Neural progenitor cell (in vitro differentiated cells): ENCODE results near the gene CIBAR2. TPM values are rescaled to one million over a fixed set of nuclear protein-coding genes. Genes with fewer than 3 reads are reported as not detected.

Experiments used
- DNase-seq: peaks from one replicate; pipeline ENCODE4 v3.0.0-alpha.2; 2016; ENCODE audit warnings: low spot score
- H2AFZ ChIP-seq: fragments of 200-600 bp; sonication (generic); replicated peaks from 2 replicates; pipeline ENCODE4 v1.6.1; 2016; ENCODE audit warnings: antibody characterized with exemption
- H3F3A ChIP-seq: fragments of 200-600 bp; sonication (generic); 2 replicates; pipeline ENCODE4 v1.6.1; 2016; ENCODE audit warnings: antibody characterized with exemption, low read depth
- H3K27ac ChIP-seq: fragments of 200-600 bp; sonication (generic); 2 replicates; pipeline ENCODE4 v1.5.1; 2016; ENCODE audit warnings: mild to moderate bottlenecking
- H3K27me3 ChIP-seq: fragments of 200-600 bp; sonication (generic); 2 replicates; pipeline ENCODE4 v1.6.1; 2016; ENCODE audit warnings: mild to moderate bottlenecking, moderate library complexity
- H3K36me3 ChIP-seq: fragments of 200-600 bp; sonication (generic); 2 replicates; pipeline ENCODE4 v1.5.1; 2016
- H3K4me1 ChIP-seq: fragments of 200-600 bp; sonication (generic); 2 replicates; pipeline ENCODE4 v1.6.1; 2016; ENCODE audit warnings: mixed run types
- H3K4me2 ChIP-seq: fragments of 200-600 bp; sonication (generic); 2 replicates; pipeline ENCODE4 v1.6.1; 2016
- H3K4me3 ChIP-seq: fragments of 200-600 bp; sonication (generic); 2 replicates; pipeline ENCODE4 v1.5.1; 2016
- H3K79me2 ChIP-seq: fragments of 200-600 bp; sonication (generic); 2 replicates; pipeline ENCODE4 v1.6.1; 2016; ENCODE audit warnings: low read depth
- H3K9ac ChIP-seq: fragments of 200-600 bp; sonication (generic); 2 replicates; pipeline ENCODE4 v1.6.1; 2016
- H3K9me3 ChIP-seq: fragments of 200-600 bp; sonication (generic); 2 replicates; pipeline ENCODE4 v1.5.1; 2016; ENCODE audit warnings: low read depth
- H4K20me1 ChIP-seq: fragments of 200-600 bp; sonication (generic); 2 replicates; pipeline ENCODE4 v1.6.1; 2016; ENCODE audit warnings: low read depth
- H3K27ac Mint-ChIP-seq: 3 replicates; pipeline ENCODE4 v1.8.0; 2021; ENCODE audit warnings: mixed read lengths
- H3K27me3 Mint-ChIP-seq: 2 replicates; pipeline ENCODE4 v1.8.0; 2022; ENCODE audit warnings: low read depth, mild to moderate bottlenecking, inconsistent platforms, moderate library complexity, mixed read lengths; ENCODE audit not compliant: insufficient read depth
- H3K36me3 Mint-ChIP-seq: 3 replicates; pipeline ENCODE4 v1.8.0; 2021; ENCODE audit warnings: mixed read lengths
- H3K4me1 Mint-ChIP-seq: 3 replicates; pipeline ENCODE4 v1.8.0; 2021; ENCODE audit warnings: mixed read lengths
- H3K4me3 Mint-ChIP-seq: 3 replicates; pipeline ENCODE4 v1.8.0; 2021; ENCODE audit warnings: mild to moderate bottlenecking, moderate library complexity, mixed read lengths
- H3K9me3 Mint-ChIP-seq: 3 replicates; pipeline ENCODE4 v1.8.0; 2020; ENCODE audit warnings: mixed read lengths
- EZH2 ChIP-seq: fragments of 200-600 bp; sonication (generic); IDR thresholded peaks from 2 replicates; pipeline ENCODE4 v1.6.1; 2017; ENCODE audit warnings: antibody characterized with exemption, mild to moderate bottlenecking, moderate library complexity
- EZH2phosphoT487 ChIP-seq: fragments of 200-600 bp; sonication (generic); IDR thresholded peaks from 2 replicates; pipeline ENCODE4 v1.6.1; 2017; ENCODE audit warnings: antibody characterized with exemption
- total RNA-seq: library from RNA; depleted of rRNA; stranded (reverse); fragments of >200 nt; gene quantifications from 2 replicates; pipeline ENCODE4 v1.2.3, GENCODE V29; 2015; ENCODE audit warnings: low replicate concordance
- TF ChIP-seq, protein P1 (sequence below): fragments of 200-600 bp; sonication (generic); IDR thresholded peaks from 2 replicates; pipeline ENCODE4 v1.5.1; 2017; ENCODE audit warnings: antibody characterized with exemption, mild to moderate bottlenecking

Gene CIBAR2
- total RNA-seq, 1 donor from 2014 or later: not detected

DNA sequence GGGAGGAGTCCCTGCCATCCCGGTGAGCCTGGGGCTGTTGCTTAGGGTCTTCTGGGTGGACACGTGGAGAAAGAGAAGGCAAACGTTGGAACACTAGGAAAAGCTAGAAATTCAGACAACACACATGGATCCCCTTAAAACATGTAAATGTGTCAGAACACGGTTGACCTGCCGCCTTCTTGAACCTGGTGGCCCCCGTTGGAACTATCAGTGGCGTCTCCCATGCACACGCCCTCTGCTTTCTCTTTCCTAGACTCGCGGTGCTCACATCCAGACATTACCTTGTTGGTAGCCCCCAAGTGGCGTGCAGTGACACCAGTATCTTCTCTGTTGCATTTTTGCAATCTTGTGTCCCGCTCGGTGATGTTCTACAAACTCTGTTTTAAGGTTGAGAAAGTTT is 18.6 kb downstream of the CIBAR2 start:
- TF ChIP-seq, protein P1, sequence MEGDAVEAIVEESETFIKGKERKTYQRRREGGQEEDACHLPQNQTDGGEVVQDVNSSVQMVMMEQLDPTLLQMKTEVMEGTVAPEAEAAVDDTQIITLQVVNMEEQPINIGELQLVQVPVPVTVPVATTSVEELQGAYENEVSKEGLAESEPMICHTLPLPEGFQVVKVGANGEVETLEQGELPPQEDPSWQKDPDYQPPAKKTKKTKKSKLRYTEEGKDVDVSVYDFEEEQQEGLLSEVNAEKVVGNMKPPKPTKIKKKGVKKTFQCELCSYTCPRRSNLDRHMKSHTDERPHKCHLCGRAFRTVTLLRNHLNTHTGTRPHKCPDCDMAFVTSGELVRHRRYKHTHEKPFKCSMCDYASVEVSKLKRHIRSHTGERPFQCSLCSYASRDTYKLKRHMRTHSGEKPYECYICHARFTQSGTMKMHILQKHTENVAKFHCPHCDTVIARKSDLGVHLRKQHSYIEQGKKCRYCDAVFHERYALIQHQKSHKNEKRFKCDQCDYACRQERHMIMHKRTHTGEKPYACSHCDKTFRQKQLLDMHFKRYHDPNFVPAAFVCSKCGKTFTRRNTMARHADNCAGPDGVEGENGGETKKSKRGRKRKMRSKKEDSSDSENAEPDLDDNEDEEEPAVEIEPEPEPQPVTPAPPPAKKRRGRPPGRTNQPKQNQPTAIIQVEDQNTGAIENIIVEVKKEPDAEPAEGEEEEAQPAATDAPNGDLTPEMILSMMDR: no peak
- no peak for TF ChIP-seq EZH2phosphoT487
- TF ChIP-seq EZH2: no peak
- DNase-seq: no peak

DNA sequence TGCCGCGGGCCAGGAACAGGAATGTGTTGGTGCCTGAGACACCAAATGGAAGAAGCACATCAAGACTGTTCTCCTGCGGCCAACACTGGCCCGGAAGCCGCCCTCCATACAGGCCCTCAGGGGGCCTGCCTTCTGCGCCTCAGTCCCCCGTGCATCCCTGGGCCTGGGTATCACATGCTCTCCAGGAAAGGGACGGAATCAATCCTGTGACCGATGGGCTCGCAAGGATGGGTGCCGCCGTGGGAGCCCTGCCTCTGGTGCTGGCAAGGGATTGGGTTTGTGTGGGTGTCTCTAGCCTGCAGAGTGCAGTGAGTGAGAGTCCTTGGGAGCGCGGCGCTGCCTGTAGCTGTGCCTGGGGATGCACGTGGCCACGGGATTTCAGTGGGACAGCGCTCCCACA is 19.4 kb downstream of the CIBAR2 start:
- no peaks in the 10 kb centered on the region for H3K27me3 ChIP-seq
- DNase-seq: no peak
- no peak overlapping the region for H3K4me3 ChIP-seq
- TF ChIP-seq, protein P1: no peak
- no peak for TF ChIP-seq EZH2
- no peak for TF ChIP-seq EZH2phosphoT487
- no peaks in the 10 kb centered on the region for H3F3A ChIP-seq
- no peaks in the 10 kb centered on the region for H3K36me3 ChIP-seq
- H3K79me2 ChIP-seq: no peaks in the 10 kb centered on the region
- no peak overlapping the region for H3K9ac ChIP-seq
- no peaks in the 10 kb centered on the region for H3K27me3 Mint-ChIP-seq
- H3K4me3 Mint-ChIP-seq: no peak overlapping the region
- H2AFZ ChIP-seq: no peak overlapping the region
- H3K4me1 ChIP-seq: no peaks in the 10 kb centered on the region
- peaks cover 15% of the 10 kb centered on the region for H3K4me1 Mint-ChIP-seq
- no peak overlapping the region for H3K27ac ChIP-seq
- H3K27ac Mint-ChIP-seq: no peak overlapping the region
- no peaks in the 10 kb centered on the region for H3K9me3 ChIP-seq
- no peaks in the 10 kb centered on the region for H3K36me3 Mint-ChIP-seq
- H3K9me3 Mint-ChIP-seq: no peaks in the 10 kb centered on the region
- no peak overlapping the region for H3K4me2 ChIP-seq
- no peaks in the 10 kb centered on the region for H4K20me1 ChIP-seq

More for the DNA sequence above, 18.6 kb downstream of the CIBAR2 start:
- H3K4me1 Mint-ChIP-seq: peaks cover 12% of the 10 kb centered on the region
- no peaks in the 10 kb centered on the region for H3K9me3 ChIP-seq
- no peak overlapping the region for H3K9ac ChIP-seq
- no peaks in the 10 kb centered on the region for H3K79me2 ChIP-seq
- H3K36me3 ChIP-seq: no peaks in the 10 kb centered on the region
- H3K27me3 ChIP-seq: no peaks in the 10 kb centered on the region
- H3K27me3 Mint-ChIP-seq: no peaks in the 10 kb centered on the region
- no peaks in the 10 kb centered on the region for H3K4me1 ChIP-seq
- H2AFZ ChIP-seq: no peak overlapping the region
- H3K36me3 Mint-ChIP-seq: no peaks in the 10 kb centered on the region
- no peak overlapping the region for H3K4me3 Mint-ChIP-seq
- H3K27ac ChIP-seq: no peak overlapping the region
- H3K27ac Mint-ChIP-seq: no peak overlapping the region
- H3K9me3 Mint-ChIP-seq: no peaks in the 10 kb centered on the region
- no peaks in the 10 kb centered on the region for H4K20me1 ChIP-seq
- no peaks in the 10 kb centered on the region for H3F3A ChIP-seq
- no peak overlapping the region for H3K4me3 ChIP-seq
- no peak overlapping the region for H3K4me2 ChIP-seq

DNA sequence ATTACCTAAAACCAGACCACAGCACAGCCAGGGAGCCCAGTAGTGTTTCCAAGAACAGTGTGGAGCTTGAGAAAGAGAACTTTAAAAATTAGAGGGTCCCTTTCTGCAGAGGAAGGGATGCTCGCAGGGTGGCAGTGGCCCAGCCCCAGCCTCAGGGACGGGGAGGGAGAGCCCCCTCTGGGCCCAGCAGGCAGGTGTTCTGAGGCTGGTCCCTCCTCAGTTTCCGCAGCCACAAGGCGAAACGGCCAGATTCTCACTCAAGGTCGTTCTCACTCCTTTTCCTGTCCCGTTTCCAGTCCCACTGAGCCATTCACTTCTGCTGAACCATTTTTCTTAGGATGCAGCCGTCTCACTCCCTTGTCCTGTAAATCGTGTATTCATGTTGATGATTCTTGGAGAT is 20.0 kb downstream of the CIBAR2 start:
- no peaks in the 10 kb centered on the region for H3K9me3 ChIP-seq
- H3K27me3 Mint-ChIP-seq: no peaks in the 10 kb centered on the region
- H4K20me1 ChIP-seq: no peaks in the 10 kb centered on the region
- no peaks in the 10 kb centered on the region for H3F3A ChIP-seq
- no peak overlapping the region for H3K4me3 Mint-ChIP-seq
- no peaks in the 10 kb centered on the region for H3K36me3 Mint-ChIP-seq
- no peak overlapping the region for H3K4me3 ChIP-seq
- H3K9me3 Mint-ChIP-seq: no peaks in the 10 kb centered on the region
- no peak for DNase-seq
- no peaks in the 10 kb centered on the region for H3K4me1 ChIP-seq
- no peak for TF ChIP-seq EZH2
- no peaks in the 10 kb centered on the region for H3K27me3 ChIP-seq
- H3K4me1 Mint-ChIP-seq: peaks cover 16% of the 10 kb centered on the region
- H3K79me2 ChIP-seq: no peaks in the 10 kb centered on the region
- no peak overlapping the region for H3K27ac Mint-ChIP-seq
- H3K9ac ChIP-seq: no peak overlapping the region
- H3K4me2 ChIP-seq: no peak overlapping the region
- H3K36me3 ChIP-seq: no peaks in the 10 kb centered on the region
- H2AFZ ChIP-seq: no peak overlapping the region
- no peak overlapping the region for H3K27ac ChIP-seq

DNA sequence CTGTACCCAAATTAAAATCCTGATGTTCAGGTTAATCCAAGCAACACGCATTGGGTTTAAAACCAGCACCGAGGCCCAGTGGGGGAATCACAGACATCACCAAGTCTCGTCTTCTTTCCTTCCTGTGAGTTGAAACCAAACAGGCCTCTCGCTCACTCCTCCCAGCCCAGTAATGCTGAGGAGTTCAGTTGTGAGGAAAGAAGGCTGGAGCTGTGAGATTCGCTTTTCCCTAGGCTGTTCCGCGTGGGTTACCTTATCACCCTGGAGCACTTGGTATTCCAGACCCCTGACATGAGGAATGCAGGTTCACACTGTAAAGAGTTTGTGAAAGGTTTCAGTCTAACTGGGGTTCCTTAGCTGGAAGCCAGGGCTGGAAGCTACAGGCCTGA is 20.8 kb downstream of the CIBAR2 start:
- Histone ChIP-seq H3K36me3 (no peaks in the 10 kb centered on the region), H2AFZ (no peak overlapping the region), H3K79me2 (no peaks in the 10 kb centered on the region), H3K9me3 (no peaks in the 10 kb centered on the region), H3K9ac (no peak overlapping the region), H3F3A (no peaks in the 10 kb centered on the region), H3K27ac (no peak overlapping the region), H3K4me2 (no peak overlapping the region), H3K4me1 (no peaks in the 10 kb centered on the region), H3K27me3 (no peaks in the 10 kb centered on the region), H4K20me1 (no peaks in the 10 kb centered on the region), H3K4me3 (no peak overlapping the region)
- Mint-ChIP-seq H3K36me3 (no peaks in the 10 kb centered on the region), H3K9me3 (no peaks in the 10 kb centered on the region), H3K27me3 (no peaks in the 10 kb centered on the region), H3K4me1 (peaks cover 16% of the 10 kb centered on the region), H3K27ac (no peak overlapping the region), H3K4me3 (no peak overlapping the region)
- no peak for DNase-seq
- TF ChIP-seq EZH2phosphoT487 (no peak), EZH2 (no peak)
- TF ChIP-seq, protein P1: no peak
